Right lung (tissue), 5 donors: Measurements from ENCODE around the gene RAB37. TPM values are rescaled to one million over a fixed set of nuclear protein-coding genes. Genes with fewer than 3 reads are reported as not detected.

ENCODE experiments used
- DNase-seq, 2 donors: peaks; one replicate each; pipeline ENCODE4 v3.0.0-alpha.2; 2013
- polyA plus RNA-seq, 5 donors: library from polyadenylated mRNA; unstranded; fragments of 120-200 nt; gene quantifications; one replicate each; pipeline versions ENCODE4 v1.2.1 to v1.2.3, GENCODE V29; 2013; ENCODE audit warnings: inconsistent platforms in 1 of 5, low replicate concordance in 1 of 5; ENCODE audit not compliant: insufficient read length in 5 of 5, insufficient read depth in 1 of 5

The RAB37 gene
- polyA plus RNA-seq, 5 donors, result 9.1 to 11.3 (median 10.5) TPM

- peak; percentile 70 to 75 for DNase-seq
Observed at GRCh38 chr17:74744714-74745547, 7.9 kb downstream of the RAB37 start.

DNA sequence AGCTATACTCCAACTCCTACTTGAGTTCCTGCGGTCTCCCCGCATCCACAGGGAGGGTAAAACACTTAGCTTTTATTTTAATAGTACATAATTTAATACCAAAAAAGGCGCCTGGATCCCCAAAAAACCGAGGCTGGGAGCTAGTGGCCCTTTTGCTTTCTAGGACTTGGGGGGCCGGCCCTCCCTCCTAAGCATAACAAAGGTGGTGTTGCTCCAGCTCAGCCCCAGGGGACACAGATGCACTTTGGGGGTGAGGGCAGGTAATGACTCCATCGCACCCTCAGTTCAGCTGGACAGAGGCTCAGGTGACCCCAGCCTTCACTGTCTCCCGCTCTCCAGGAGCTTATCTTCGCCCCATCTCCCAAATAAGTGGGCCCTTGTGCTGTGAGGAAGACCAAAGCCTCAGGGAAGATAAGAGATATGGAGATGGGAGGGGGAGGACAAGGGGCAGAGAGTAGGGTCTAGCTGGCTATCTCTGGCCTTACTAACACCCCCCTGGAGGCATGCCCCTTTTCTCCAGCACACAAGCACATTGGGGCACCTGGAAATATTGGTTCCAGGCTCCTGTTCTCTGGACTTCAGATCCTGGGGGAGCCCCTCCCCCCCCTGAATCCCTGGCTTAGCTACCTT lies 8.6 kb downstream of the RAB37 start:
- no peak for DNase-seq

- no peak for DNase-seq
Observed at GRCh38 chr17:74746376-74746775, 9.3 kb downstream of the RAB37 start.

- DNase-seq, result no peak
Observed at GRCh38 chr17:74746922-74747321, 9.9 kb downstream of the RAB37 start.

DNA sequence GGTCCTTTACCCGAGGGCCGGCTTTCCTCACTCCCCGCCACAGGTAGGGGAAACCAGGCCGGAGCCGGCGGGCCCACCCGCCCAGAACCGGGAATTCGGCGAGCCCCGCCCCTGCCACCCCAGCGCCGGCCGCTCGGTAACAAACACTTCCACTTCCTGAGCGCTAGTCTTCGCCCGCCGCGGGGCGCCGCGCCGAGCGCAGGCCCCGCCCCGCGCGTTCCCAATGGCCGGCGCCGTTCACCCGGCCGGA lies 11.1 kb downstream of the RAB37 start:
- DNase-seq, result no peak

GRCh38 chr17:74748529-74749278 lies 11.6 kb downstream of the RAB37 start, which contains the start of gene NHERF1:
TSS of gene NHERF1 (plus strand) at chr17:74748628. CDS start at chr17:74748847, 219 bp downstream.
- DNase-seq, result peak; percentile 91

- no peak for DNase-seq
Observed at GRCh38 chr17:74749279-74750038, 12.4 kb downstream of the RAB37 start.

GRCh38 chr17:74750039-74750326 lies 12.9 kb downstream of the RAB37 start:
- DNase-seq, result no peak

DNA sequence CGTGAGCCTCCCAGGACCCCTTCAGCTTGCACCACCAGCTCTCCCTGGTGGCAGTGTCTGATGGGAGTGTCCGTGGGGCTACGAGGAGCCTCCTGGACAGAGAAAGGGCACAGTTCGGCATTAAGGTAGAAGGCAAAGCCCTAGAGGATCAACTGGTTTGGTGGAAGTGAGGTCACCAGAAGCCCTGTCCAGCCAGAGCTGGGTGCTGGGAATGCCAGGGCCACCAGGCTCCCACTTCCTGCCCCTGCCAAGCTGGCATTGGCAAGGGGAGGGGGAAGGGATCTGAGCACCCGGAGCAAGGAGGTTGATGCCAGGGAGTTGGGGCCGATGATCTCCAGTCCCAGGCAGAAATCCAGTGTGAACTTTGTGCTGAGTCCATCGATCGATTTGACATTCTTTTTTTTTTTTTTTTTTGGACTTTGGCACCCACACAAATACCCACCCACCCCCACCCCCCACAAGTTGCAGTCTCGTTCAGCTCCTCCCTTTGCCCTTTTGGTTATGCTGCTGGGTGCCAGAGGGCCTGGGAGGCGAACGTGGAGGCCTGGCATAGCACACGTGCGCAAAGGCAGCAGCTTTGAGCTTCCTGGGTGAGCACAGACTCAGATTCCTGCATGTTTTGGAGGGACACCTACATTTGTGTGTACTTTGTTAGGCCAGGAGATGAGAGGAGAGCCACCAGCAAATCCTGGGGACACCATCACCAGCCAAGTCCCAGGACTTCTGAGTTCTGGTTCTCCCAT lies 13.4 kb downstream of the RAB37 start:
- DNase-seq, result no peak

GRCh38 chr17:74752415-74752814 lies 15.4 kb downstream of the RAB37 start:
- DNase-seq, result no peak

GRCh38 chr17:74752822-74753401 lies 15.9 kb downstream of the RAB37 start:
- DNase-seq, result no peak

GRCh38 chr17:74754832-74755231 lies 17.8 kb downstream of the RAB37 start:
- DNase-seq, result no peak

DNA sequence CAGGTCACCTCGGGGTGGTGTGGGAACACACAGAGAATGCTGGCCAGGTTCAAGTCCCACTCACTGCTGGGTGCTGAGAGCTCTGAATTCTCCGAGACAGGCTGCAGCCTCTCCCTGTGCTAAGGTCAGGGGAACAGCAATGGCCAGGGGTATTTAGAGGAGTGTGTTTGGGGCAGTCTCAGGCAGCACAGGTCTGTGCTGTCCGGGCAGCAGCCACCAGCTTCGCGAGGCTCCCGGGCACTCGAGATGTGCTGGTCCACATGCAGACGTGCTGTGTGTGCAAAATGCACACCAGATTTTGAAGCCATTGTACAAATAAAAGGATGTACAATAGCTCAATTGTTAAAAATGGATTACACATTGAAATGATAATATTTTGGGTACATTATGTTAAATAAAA lies 18.5 kb downstream of the RAB37 start:
- DNase-seq, result no peak

GRCh38 chr17:74756891-74757290 lies 19.8 kb downstream of the RAB37 start:
- no peak for DNase-seq

- no peak for DNase-seq
Observed at GRCh38 chr17:74757502-74757901, 20.4 kb downstream of the RAB37 start.

GRCh38 chr17:74757931-74758847 lies 21.1 kb downstream of the RAB37 start:
- no peak for DNase-seq

DNA sequence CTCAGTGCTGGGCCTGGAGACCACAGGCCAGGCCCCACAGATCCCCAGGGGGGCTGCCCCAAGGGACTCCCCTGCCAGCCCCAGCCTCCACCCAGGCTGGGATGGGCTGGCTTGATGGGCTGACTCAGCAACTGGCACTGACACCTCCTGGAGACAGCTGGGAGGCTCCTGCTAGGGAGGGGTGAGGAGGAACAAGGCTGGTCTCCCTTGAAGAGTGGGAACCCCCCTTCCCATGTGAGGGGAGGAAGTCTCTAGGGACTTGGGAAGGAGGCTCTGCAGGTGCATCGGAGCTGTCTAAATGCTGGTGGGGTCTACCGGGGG lies 21.8 kb downstream of the RAB37 start:
- DNase-seq, result no peak

- no peak for DNase-seq
Observed at GRCh38 chr17:74759243-74759801, 22.3 kb downstream of the RAB37 start.

- no peak for DNase-seq
Observed at GRCh38 chr17:74759941-74760340, 22.9 kb downstream of the RAB37 start.
